GM19455 (cell line): ENCODE measurements around the gene GSTK1.
A peak's percentile ranks its signal among the peaks of the same experiment; 100 is the strongest.
"Not testable (repeated sequence)": the region's sequence is repeated elsewhere in the genome, so short reads cannot be mapped to it uniquely, and the experiment has no call there.

Source experiments
- ATAC-seq: cut with Tn5 transposase; IDR thresholded peaks from one replicate; pipeline ENCODE4 v1.9.1; 2021; ENCODE audit not compliant: unreplicated experiment

Gene GSTK1

GRCh38 chr7:143263266-143264195 lies at the start of gene GSTK1:
GSTK1 (plus strand) TSS chr7:143263441; CDS start chr7:143263514, 73 bp downstream.
- peak; percentile 97 for ATAC-seq

GRCh38 chr7:143213478-143213877 lies 49.8 kb upstream of the GSTK1 start:
- not testable (repeated sequence) for ATAC-seq

- ATAC-seq = peak; percentile 96
Observed at GRCh38 chr7:143214789-143215679, 48.2 kb upstream of the GSTK1 start.

GRCh38 chr7:143216151-143216550 lies 47.1 kb upstream of the GSTK1 start:
- no peak for ATAC-seq

- no peak for ATAC-seq
Observed at GRCh38 chr7:143216686-143217085, 46.6 kb upstream of the GSTK1 start.

- no peak for ATAC-seq
Observed at GRCh38 chr7:143217806-143218205, 45.4 kb upstream of the GSTK1 start.

GRCh38 chr7:143221286-143221685 lies 42.0 kb upstream of the GSTK1 start:
- no peak for ATAC-seq

- ATAC-seq = no peak
Observed at GRCh38 chr7:143221737-143222136, 41.5 kb upstream of the GSTK1 start, which contains the start of gene TAS2R40. TAS2R40 (plus strand) TSS chr7:143222037; CDS start chr7:143222079, 42 bp downstream.

- ATAC-seq = no peak
Observed at GRCh38 chr7:143222782-143223181, 40.5 kb upstream of the GSTK1 start.

- no peak for ATAC-seq
Observed at GRCh38 chr7:143223784-143224183, 39.5 kb upstream of the GSTK1 start.

GRCh38 chr7:143225047-143225446 lies 38.2 kb upstream of the GSTK1 start:
- no peak for ATAC-seq

- no peak for ATAC-seq
Observed at GRCh38 chr7:143227806-143228205, 35.4 kb upstream of the GSTK1 start.

GRCh38 chr7:143229054-143229790 lies 34.0 kb upstream of the GSTK1 start:
- ATAC-seq = no peak

GRCh38 chr7:143230602-143231457 lies 32.4 kb upstream of the GSTK1 start:
- ATAC-seq = no peak

- ATAC-seq = no peak
Observed at GRCh38 chr7:143233816-143234532, 29.3 kb upstream of the GSTK1 start.

- ATAC-seq = no peak
Observed at GRCh38 chr7:143234533-143234875, 28.7 kb upstream of the GSTK1 start.

- ATAC-seq = no peak
Observed at GRCh38 chr7:143235561-143235960, 27.7 kb upstream of the GSTK1 start.

- no peak for ATAC-seq
Observed at GRCh38 chr7:143236408-143236990, 26.7 kb upstream of the GSTK1 start.

GRCh38 chr7:143237366-143237765 lies 25.9 kb upstream of the GSTK1 start:
- no peak for ATAC-seq
